ENCODE data around the gene GDI2.

DNA sequence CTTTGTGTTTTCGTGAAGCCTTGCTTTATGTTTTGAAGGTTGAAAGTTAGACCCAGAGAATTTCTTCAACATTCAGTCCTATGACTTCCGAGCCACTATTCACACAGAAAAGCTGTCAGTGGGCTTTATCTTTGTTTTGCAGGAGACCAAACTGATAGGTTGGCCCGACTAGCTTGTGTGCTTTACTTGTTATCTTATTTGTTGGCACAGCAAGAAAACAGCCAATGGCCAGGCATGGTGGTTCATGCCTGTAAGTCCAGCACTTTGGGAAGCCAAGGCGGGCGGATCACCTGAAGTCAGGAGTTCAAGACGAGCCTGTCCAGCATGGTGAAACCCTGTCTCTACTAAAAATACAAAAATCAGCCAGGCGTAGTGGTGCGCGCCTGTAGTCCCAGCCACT, 16.0 kb upstream of the GDI2 start:
- TF ChIP-seq POLR2A (IDR thresholded peaks at IDR 0.05) (no peak), CTCF (IDR thresholded peaks at IDR 0.05) (no peak)

Measured in right lobe of liver (tissue), 4 donors.